Esophagus squamous epithelium (tissue), 4 donors: Measurements from ENCODE around the gene TSPAN11.

Experiments
- CTCF ChIP-seq, 6 experiments: fragments of 450-650 bp in 4 of 6; fragments of 200-600 bp in 2 of 6; sonication (generic) in 2 of 6; IDR thresholded peaks; one replicate each; pipeline ENCODE4 v1.5.1; 2016 to 2019; ENCODE audit warnings: antibody characterized with exemption in 6 of 6, mild to moderate bottlenecking in 4 of 6, moderate library complexity in 4 of 6
- POLR2A ChIP-seq, 4 donors: fragments of 450-650 bp; IDR thresholded peaks; one replicate each; pipeline ENCODE4 v1.6.1; 2017; ENCODE audit warnings: antibody characterized with exemption in 4 of 4, mild to moderate bottlenecking in 4 of 4, moderate library complexity in 3 of 4

GRCh38 chr12:30928356-30929244 lies 2.1 kb downstream of the TSPAN11 start:
- TF ChIP-seq POLR2A (IDR thresholded peaks at IDR 0.05), result no peak
- TF ChIP-seq CTCF (IDR thresholded peaks at IDR 0.05), result no peak
